Left lung (tissue), 10 donors: ENCODE measurements around the gene WNT3A. TPM values are rescaled to one million over a fixed set of nuclear protein-coding genes. Genes with fewer than 3 reads are reported as not detected.
A peak's percentile ranks its signal among the peaks of the same experiment; 100 is the strongest.

Source experiments
- ATAC-seq: fragments of 200-7000 bp; cut with Tn5 transposase; one replicate; pipeline ENCODE4 v1.9.1; 2020; ENCODE audit warnings: moderate library complexity
- DNase-seq, 4 donors: peaks; one replicate each; pipeline ENCODE4 v3.0.0-alpha.2; 2013 to 2020
- H3K27ac ChIP-seq, 2 donors: fragments of 200-600 bp; sonication (generic) in 1 of 2; one replicate each; pipeline versions ENCODE4 v1.5.0 to v1.8.0; 2020 to 2021
- H3K27me3 ChIP-seq, 2 donors: fragments of 200-600 bp; sonication (generic) in 1 of 2; one replicate each; pipeline versions ENCODE4 v1.5.0 to v1.8.0; 2020 to 2021
- H3K36me3 ChIP-seq, 2 donors: fragments of 200-600 bp; sonication (generic) in 1 of 2; one replicate each; pipeline versions ENCODE4 v1.5.0 to v1.8.0; 2020 to 2021
- H3K4me1 ChIP-seq, 2 donors: fragments of 200-600 bp; one replicate each; pipeline ENCODE4 v1.8.0; 2021
- H3K4me3 ChIP-seq, 2 donors: fragments of 200-600 bp; sonication (generic) in 1 of 2; one replicate each; pipeline versions ENCODE4 v1.5.0 to v1.8.0; 2020 to 2021; ENCODE audit warnings: mild to moderate bottlenecking in 1 of 2
- H3K9me3 ChIP-seq, 2 donors: fragments of 200-600 bp; sonication (generic) in 1 of 2; one replicate each; pipeline versions ENCODE4 v1.5.0 to v1.8.0; 2020 to 2021
- intact Hi-C, 2 donors: fragments of 100-400 bp; cut with DNase I; formaldehyde crosslinking; loops; one replicate each; pipeline versions ENCODE4 v1.11.2 to v1.14.2; 2022
- polyA plus RNA-seq, 6 donors: library from polyadenylated mRNA; unstranded; fragments of 120-200 nt; gene quantifications; one replicate each; pipeline ENCODE4 v1.2.1, GENCODE V29; 2013; ENCODE audit not compliant: insufficient read length in 6 of 6
- total RNA-seq, 2 donors: library from RNA; stranded (reverse); fragmentation: NEBNext Ultra II Directional; extraction: Animal tissue kit (Norgen Biotek cat#: 25700); gene quantifications; one replicate each; pipeline ENCODE4 v1.2.1, GENCODE V29; 2021
- TF ChIP-seq, protein P1 (sequence below), 2 donors: fragments of 200-600 bp; sonication (generic) in 1 of 2; IDR thresholded peaks; one replicate each; pipeline versions ENCODE4 v1.5.0 to v1.8.0; 2021; ENCODE audit warnings: antibody characterized with exemption in 2 of 2
- donor health status: DM: no; HTN: yes; CAD: no.
- donor health status: DM: no; HTN: no; CAD: no.

WNT3A gene
- total and polyA plus RNA-seq, 8 donors, result 0.06 to 1.5 (median 0.11) TPM; not detected in 2

DNA sequence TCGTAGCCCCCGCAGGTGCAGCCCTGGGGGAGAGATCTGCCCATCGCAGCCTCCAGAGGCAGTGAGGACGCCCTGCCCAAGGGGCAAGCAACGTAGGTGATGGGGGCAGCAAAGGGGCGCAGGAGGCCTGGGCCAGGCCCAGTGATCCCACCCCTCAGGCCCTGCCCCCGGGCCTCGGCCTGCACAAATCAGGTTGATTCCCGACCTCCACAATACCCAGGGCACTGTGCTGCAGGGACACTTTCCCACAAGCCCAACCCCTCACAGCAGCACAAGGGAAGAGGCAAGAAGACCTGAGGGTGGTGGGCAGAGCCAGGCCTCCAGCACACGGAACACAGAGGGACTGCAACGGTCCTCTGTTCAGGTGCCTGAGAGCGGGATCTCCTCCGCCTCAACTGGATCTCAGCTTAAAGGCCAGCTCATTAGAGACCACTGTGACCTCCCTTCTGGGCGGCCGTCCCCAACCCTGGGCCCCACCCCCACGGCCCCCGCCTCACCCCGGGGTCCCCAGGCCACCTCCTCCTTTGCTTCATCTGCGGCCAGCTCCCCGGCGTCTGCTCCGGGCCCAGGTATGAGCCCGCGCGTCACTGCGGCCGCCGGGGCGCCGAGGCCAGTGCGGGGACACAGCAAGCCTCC, 74.9 kb downstream of the WNT3A start:
- ATAC-seq, result peak; percentile 12
- Histone ChIP-seq H3K4me3 (peak overlapping the region; percentile 98 to 99), H3K36me3 (no peaks in the 10 kb centered on the region), H3K27me3 (no peaks in the 10 kb centered on the region), H3K27ac (peak overlapping the region; percentile 99), H3K9me3 (no peaks in the 10 kb centered on the region), H3K4me1 (peaks cover 35 to 45% of the 10 kb centered on the region in 2 donors)
- DNase-seq, result peak in 2 of 4 donors; percentile 38 to 77
- TF ChIP-seq, protein P1, sequence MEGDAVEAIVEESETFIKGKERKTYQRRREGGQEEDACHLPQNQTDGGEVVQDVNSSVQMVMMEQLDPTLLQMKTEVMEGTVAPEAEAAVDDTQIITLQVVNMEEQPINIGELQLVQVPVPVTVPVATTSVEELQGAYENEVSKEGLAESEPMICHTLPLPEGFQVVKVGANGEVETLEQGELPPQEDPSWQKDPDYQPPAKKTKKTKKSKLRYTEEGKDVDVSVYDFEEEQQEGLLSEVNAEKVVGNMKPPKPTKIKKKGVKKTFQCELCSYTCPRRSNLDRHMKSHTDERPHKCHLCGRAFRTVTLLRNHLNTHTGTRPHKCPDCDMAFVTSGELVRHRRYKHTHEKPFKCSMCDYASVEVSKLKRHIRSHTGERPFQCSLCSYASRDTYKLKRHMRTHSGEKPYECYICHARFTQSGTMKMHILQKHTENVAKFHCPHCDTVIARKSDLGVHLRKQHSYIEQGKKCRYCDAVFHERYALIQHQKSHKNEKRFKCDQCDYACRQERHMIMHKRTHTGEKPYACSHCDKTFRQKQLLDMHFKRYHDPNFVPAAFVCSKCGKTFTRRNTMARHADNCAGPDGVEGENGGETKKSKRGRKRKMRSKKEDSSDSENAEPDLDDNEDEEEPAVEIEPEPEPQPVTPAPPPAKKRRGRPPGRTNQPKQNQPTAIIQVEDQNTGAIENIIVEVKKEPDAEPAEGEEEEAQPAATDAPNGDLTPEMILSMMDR (IDR thresholded peaks at IDR 0.05), result no peak
- intact Hi-C loops, result no loop called here

DNA sequence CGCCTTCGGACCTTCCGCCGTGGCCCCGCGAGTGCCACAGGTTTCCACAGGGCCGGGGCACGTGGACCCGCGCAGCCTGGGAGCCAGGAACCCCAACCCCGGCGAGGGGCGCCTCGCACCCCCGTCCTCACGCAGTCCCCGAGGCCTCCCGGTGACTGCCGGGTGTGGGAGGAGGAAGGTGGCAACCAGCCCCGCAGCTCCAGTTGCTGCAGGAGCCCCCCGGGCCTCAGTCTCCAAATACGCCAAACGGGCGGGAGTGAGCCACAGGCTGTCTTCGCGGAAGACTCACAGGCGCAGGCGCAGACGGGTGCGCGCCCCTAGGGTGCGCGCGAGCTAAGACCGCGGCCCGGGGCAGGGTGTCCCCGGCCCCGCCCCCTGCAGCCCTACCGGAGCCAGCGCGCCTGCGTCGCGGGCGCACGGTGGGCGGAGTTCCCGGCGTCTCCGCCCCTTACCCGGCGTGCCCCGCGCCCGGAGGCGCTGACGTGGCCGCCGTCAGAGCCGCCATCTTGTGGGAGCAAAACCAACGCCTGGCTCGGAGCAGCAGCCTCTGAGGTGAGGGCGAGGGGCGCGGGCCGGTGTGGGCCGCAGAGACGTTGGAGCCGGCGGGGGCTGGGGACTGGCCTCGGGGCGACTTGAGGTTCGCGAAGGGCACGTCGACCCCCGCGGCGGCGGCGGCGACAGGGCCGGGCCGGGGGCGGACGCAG, 75.6 kb downstream of the WNT3A start, which contains the start of gene ARF1:
Gene ARF1 (plus strand): TSS at position 495 of the 704 bp plus-strand sequence. CDS start 14,407 bp downstream, outside the sequence.
- ATAC-seq (peak; percentile 93), DNase-seq (peak; percentile 93 to 98 (median 96))
- Histone ChIP-seq H3K27me3 (no peaks in the 10 kb centered on the region), H3K27ac (peak within 1 kb of the TSS; percentile 99), H3K36me3 (no peaks in the 10 kb centered on the region), H3K4me1 (peaks cover 41 to 52% of the 10 kb centered on the region in 2 donors), H3K4me3 (peak within 1 kb of the TSS; percentile 98 to 99), H3K9me3 (no peaks in the 10 kb centered on the region)
- TF ChIP-seq, protein P1 (IDR thresholded peaks at IDR 0.05), result peak in 1 of 2 donors; percentile 22
- intact Hi-C loops, result no loop called here

DNA sequence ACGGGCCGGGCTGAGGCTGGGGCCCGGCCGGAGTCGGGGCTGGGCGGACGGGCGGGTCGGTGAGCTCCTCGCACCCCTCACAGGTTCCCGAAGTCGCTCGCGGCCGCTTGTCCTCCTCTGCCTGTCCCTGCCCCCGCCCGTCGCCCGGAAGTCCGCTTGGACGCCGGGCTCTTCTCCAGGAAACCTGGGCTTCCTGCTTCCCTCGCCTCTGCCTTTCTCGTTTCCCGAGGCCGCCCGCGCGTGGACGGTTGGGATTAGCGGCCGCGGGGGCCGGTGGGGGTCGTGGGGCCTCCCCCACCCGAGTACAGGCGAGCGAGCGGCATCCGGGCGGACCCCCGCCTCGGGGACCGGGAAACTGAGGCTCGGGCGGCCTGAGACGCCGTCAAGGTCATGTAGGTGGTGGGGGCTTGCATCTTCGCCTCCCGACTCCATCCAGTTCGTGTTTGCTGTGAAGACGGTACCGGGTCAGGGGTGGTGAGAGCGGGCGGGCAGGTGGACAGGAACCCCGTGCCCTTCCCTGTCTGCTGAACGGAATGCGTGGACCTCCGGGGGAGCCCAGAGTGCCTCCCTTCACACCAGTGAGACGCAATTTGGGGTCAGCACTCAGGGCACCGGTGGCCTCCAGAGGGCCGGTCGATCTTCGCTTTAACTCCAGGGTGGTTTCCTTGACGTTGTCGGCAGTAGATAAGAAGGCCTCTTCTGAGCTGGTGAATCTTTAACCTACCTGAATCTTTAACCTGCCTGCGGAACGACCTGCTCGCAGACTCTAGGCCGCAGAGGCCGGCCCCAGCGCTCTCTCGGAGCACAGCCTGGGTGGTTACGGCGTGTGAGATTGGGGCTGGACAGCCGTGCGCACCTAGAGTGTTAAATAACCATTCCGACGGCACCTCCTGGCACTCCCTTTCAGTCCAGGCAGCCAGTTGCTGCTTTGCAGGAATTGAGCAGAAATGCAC, 76.4 kb downstream of the WNT3A start:
- DNase-seq (peak in 3 of 4 donors; percentile 54 to 91 (median 66)), ATAC-seq (peak; percentile 9)
- Histone ChIP-seq H3K27me3 (no peaks in the 10 kb centered on the region), H3K9me3 (no peaks in the 10 kb centered on the region), H3K4me1 (peaks cover 50 to 60% of the 10 kb centered on the region in 2 donors), H3K27ac (peak overlapping the region; percentile 99), H3K4me3 (peak overlapping the region; percentile 98 to 99), H3K36me3 (peaks cover 0 to 3% of the 10 kb centered on the region in 2 donors)
- intact Hi-C loops, result no loop called here
- TF ChIP-seq, protein P1 (IDR thresholded peaks at IDR 0.05), result no peak

DNA sequence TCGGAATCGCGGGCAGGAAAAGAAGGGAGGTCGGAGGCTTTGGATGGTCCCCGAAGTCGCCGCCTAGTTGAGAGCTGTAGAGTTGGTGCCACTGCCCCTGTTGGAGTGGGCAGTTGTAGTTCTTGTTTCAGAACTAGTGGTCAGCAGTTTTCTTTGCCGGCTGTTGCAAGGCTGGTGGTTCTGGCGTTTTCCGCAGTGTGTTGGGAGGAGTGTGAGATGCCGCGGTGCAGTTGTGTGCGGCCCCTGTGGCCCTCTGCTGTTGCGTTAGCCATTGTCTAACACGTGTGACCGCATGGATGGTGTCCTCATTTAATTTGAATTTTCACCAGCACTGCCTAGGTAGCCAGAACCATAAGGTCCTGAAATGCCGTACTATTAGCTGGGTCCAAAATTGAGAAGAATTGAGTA, 77.1 kb downstream of the WNT3A start:
- TF ChIP-seq, protein P1 (IDR thresholded peaks at IDR 0.05), result no peak
- ATAC-seq (peak; percentile 6), DNase-seq (peak in 3 of 4 donors; percentile 29 to 80 (median 59))
- intact Hi-C loops, result no loop called here
- Histone ChIP-seq H3K4me3 (peak overlapping the region; percentile 98 to 99), H3K9me3 (no peaks in the 10 kb centered on the region), H3K27ac (peak overlapping the region; percentile 99), H3K36me3 (peaks cover 0 to 10% of the 10 kb centered on the region in 2 donors), H3K4me1 (peaks cover 57 to 67% of the 10 kb centered on the region in 2 donors), H3K27me3 (no peaks in the 10 kb centered on the region)
